OCI-LY3 (cell line): ENCODE measurements around the gene STARD3NL.
"Not testable (repeated sequence)": the region's sequence is repeated elsewhere in the genome, so short reads cannot be mapped to it uniquely, and the experiment has no call there.

ENCODE experiments used
- H2AFZ ChIP-seq: fragments of 200-600, 300-600 bp; shearing (Covaris generic); 2 replicates; pipeline ENCODE4 v1.6.0; 2014; ENCODE audit warnings: antibody characterized with exemption, low read depth, low read length
- H3K27ac ChIP-seq: fragments of 200-600, 300-600 bp; sonication (generic); 2 replicates; pipeline ENCODE4 v1.5.1; 2014; ENCODE audit warnings: mild to moderate bottlenecking, low read length, moderate library complexity, mixed read lengths
- H3K27me3 ChIP-seq: fragments of 200-600, 300-600 bp; sonication (generic); 2 replicates; pipeline ENCODE4 v1.6.1; 2014; ENCODE audit warnings: low read depth, low read length, mixed read lengths
- H3K36me3 ChIP-seq: fragments of 200-600, 300-600 bp; sonication (generic); replicated peaks from 2 replicates; pipeline ENCODE3; 2014; ENCODE audit warnings: low read depth, low read length, mixed read lengths
- H3K4me1 ChIP-seq: fragments of 300-600, 200-600 bp; sonication (generic); 2 replicates; pipeline ENCODE4 v1.6.1; 2014; ENCODE audit warnings: low read length, mixed read lengths
- H3K4me2 ChIP-seq: fragments of 200-600, 300-600 bp; sonication (generic); 2 replicates; pipeline ENCODE4 v1.6.1; 2014; ENCODE audit warnings: low read length, mixed read lengths
- H3K4me3 ChIP-seq: fragments of 300-600, 200-600 bp; sonication (generic); 2 replicates; pipeline ENCODE4 v1.5.1; 2014; ENCODE audit warnings: antibody characterized with exemption, mild to moderate bottlenecking, low read length, moderate library complexity
- H3K79me2 ChIP-seq: fragments of 300-600, 200-600 bp; shearing (Covaris generic); 2 replicates; pipeline ENCODE4 v1.6.1; 2014; ENCODE audit warnings: mild to moderate bottlenecking, low read length, mixed read lengths
- H3K9ac ChIP-seq: fragments of 300-600, 200-600 bp; shearing (Covaris generic); 2 replicates; pipeline ENCODE4 v1.6.0; 2014; ENCODE audit warnings: mild to moderate bottlenecking, low read length, moderate library complexity
- H3K9me3 ChIP-seq: fragments of 200-600, 300-600 bp; shearing (Covaris generic); 2 replicates; pipeline ENCODE4 v1.6.1; 2014; ENCODE audit warnings: low read length, mixed read lengths; ENCODE audit not compliant: insufficient read depth
- H4K20me1 ChIP-seq: fragments of 200-600, 300-600 bp; sonication (generic); 2 replicates; pipeline ENCODE4 v1.6.1; 2016; ENCODE audit warnings: low read length, mixed read lengths; ENCODE audit not compliant: insufficient read depth
- EZH2phosphoT487 ChIP-seq: fragments of 200-600 bp; shearing (Covaris generic); IDR thresholded peaks from 2 replicates; pipeline ENCODE4 v1.6.1; 2018; ENCODE audit warnings: antibody characterized with exemption, mixed run types, low read depth
- TF ChIP-seq, protein P1 (sequence below): fragments of 200-600, 300-600 bp; sonication (generic); IDR thresholded peaks from 2 replicates; pipeline ENCODE4 v1.5.1; 2014; ENCODE audit warnings: antibody characterized with exemption, low read length, low read depth

STARD3NL gene

DNA sequence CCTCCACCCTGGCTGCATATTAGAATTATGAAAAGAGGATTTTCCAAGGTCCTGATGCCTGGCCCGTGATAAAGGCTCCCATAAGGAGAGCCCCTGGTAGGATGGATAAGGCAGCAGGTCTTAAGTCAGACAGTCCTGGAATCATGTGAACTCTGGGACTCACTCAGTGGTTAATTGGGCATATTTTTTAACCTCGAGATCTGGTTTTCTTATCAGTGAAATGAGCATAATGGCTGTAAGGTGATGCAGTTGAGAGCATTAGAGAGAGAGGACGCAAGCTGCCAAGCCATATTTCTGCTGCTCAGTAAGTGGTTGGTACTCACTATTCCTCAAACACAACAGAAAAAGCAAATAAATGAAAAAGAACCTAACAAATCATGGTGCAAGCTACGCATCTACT lies 57.6 kb downstream of the STARD3NL start:
- TF ChIP-seq EZH2phosphoT487, result no peak
- TF ChIP-seq, protein P1, sequence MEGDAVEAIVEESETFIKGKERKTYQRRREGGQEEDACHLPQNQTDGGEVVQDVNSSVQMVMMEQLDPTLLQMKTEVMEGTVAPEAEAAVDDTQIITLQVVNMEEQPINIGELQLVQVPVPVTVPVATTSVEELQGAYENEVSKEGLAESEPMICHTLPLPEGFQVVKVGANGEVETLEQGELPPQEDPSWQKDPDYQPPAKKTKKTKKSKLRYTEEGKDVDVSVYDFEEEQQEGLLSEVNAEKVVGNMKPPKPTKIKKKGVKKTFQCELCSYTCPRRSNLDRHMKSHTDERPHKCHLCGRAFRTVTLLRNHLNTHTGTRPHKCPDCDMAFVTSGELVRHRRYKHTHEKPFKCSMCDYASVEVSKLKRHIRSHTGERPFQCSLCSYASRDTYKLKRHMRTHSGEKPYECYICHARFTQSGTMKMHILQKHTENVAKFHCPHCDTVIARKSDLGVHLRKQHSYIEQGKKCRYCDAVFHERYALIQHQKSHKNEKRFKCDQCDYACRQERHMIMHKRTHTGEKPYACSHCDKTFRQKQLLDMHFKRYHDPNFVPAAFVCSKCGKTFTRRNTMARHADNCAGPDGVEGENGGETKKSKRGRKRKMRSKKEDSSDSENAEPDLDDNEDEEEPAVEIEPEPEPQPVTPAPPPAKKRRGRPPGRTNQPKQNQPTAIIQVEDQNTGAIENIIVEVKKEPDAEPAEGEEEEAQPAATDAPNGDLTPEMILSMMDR, result no peak

DNA sequence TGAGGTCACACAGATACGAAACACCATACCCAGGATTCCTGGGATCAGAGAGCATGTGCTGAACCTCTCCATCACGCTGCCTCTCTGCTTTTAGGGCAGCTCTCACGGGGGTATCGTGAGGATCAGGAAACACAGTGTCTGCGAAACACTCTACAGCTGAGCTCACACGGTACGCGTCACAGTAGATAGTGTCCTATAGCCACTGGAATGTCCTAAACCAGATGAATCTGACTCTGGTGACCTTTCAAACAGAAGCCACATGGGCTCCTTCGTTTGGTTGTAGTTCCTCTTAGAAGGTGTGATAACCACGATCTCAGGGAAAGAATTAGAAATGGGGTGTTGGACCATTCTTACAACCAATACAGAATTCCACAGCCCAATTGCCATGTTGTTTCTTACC lies 61.1 kb downstream of the STARD3NL start:
- H2AFZ ChIP-seq, H3K9me3 ChIP-seq, H3K9ac ChIP-seq, H3K4me3 ChIP-seq, H3K27me3 ChIP-seq, H3K4me1 ChIP-seq, H3K36me3 ChIP-seq, H3K27ac ChIP-seq, H3K79me2 ChIP-seq, H4K20me1 ChIP-seq, H3K4me2 ChIP-seq: not testable (repeated sequence)

More for the DNA sequence above, 57.6 kb downstream of the STARD3NL start:
- Histone ChIP-seq H3K4me1 (no peaks in the 10 kb centered on the region), H3K27me3 (no peaks in the 10 kb centered on the region), H3K36me3 (no peaks in the 10 kb centered on the region), H3K79me2 (no peaks in the 10 kb centered on the region), H3K27ac (no peak overlapping the region), H3K4me2 (no peak overlapping the region), H2AFZ (no peak overlapping the region), H3K9me3 (no peaks in the 10 kb centered on the region), H3K9ac (no peak overlapping the region), H4K20me1 (no peaks in the 10 kb centered on the region), H3K4me3 (no peak overlapping the region)

DNA sequence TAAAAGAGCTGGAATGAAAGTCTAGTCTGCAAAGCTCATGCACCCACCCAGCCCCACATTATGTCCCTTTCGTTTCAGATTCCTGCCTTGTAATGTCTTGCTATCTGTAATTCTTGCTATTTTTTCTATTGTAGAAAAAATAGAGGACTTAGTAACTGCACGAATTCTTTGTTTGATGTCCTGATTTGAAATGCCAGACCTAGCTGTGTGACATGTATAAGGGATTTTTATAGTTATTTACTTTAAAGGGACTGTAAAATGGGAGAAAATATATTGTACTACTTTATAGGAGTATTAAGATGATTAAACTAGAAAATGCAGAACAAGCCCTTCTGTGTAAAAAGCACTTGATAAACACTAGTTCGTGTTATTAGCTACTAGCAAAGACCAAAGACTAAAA lies 63.0 kb downstream of the STARD3NL start:
- H3K27me3 ChIP-seq, result 0 out of 2 replicates have a peak, but pooled peaks cover 4% of the 10 kb centered on the region
- H3K4me2 ChIP-seq, result no peak overlapping the region
- H3K79me2 ChIP-seq, result no peaks in the 10 kb centered on the region
- no peak overlapping the region for H3K9ac ChIP-seq
- H3K4me3 ChIP-seq, result no peak overlapping the region
- no peak overlapping the region for H2AFZ ChIP-seq
- no peaks in the 10 kb centered on the region for H3K9me3 ChIP-seq
- TF ChIP-seq, protein P1, result no peak
- TF ChIP-seq EZH2phosphoT487, result no peak
- no peak overlapping the region for H3K27ac ChIP-seq
- no peaks in the 10 kb centered on the region for H4K20me1 ChIP-seq
- no peaks in the 10 kb centered on the region for H3K36me3 ChIP-seq
- no peaks in the 10 kb centered on the region for H3K4me1 ChIP-seq

DNA sequence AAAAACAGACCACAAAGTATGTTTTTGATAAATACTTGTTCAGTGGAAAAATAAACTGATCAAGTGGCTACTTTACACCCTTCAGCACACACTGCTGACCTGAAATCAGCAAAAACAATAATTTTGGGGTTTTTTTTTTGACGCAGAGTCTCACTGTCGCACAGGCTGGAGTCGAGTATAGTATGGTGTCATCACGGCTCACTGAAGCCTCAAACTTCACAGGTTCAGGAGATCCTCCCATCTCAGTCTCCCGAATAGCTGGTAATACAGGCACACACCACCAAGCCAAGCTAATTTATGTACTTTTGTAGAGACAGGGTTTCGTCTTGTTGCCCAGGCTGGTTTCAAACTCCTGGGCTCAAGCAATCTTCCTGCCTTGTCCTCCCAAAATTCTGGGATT lies 64.8 kb downstream of the STARD3NL start:
- H4K20me1 ChIP-seq, result no peaks in the 10 kb centered on the region
- no peak for TF ChIP-seq EZH2phosphoT487
- TF ChIP-seq, protein P1, result no peak

DNA sequence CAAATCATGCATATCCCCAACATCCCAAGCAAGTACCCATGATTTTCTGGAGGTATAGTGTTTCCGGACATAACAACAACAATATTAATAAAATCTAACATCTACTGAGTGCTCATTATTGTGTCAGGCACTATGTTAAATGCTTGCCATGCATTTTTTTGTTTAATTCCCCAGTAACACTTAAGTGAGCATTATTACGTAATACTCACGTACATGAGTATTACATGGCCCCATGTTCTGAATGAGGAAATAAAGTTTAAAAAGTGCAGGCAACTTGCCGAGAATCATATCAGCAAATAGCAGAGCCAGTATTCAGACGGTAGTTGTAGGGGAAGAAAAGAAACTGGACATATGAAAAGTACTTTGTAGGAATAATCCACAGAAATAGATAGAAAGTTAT lies 65.3 kb downstream of the STARD3NL start:
- not testable (repeated sequence) for H3K9me3 ChIP-seq, H3K79me2 ChIP-seq, H3K27me3 ChIP-seq, H3K4me3 ChIP-seq, H2AFZ ChIP-seq, H4K20me1 ChIP-seq, H3K9ac ChIP-seq, H3K4me2 ChIP-seq, H3K4me1 ChIP-seq, H3K27ac ChIP-seq, H3K36me3 ChIP-seq

More for the DNA sequence above, 64.8 kb downstream of the STARD3NL start:
- Histone ChIP-seq H3K27ac (no peak overlapping the region), H3K27me3 (0 out of 2 replicates have a peak, but pooled peaks cover 4% of the 10 kb centered on the region), H3K4me3 (no peak overlapping the region), H3K4me2 (no peak overlapping the region), H3K36me3 (no peaks in the 10 kb centered on the region), H3K9me3 (no peaks in the 10 kb centered on the region), H3K4me1 (no peaks in the 10 kb centered on the region), H3K9ac (no peak overlapping the region), H3K79me2 (no peaks in the 10 kb centered on the region), H2AFZ (no peak overlapping the region)
